Measurements from ENCODE around the gene C1QTNF12. TPM values are rescaled to one million over a fixed set of nuclear protein-coding genes. Genes with fewer than 3 reads are reported as not detected.

C1QTNF12 gene
- total RNA-seq, 2 experiments from 2014 or later, result 2.4 to 3.8 TPM

GRCh38 chr1:1242461-1243265 lies 3.9 kb downstream of the C1QTNF12 start:
- no peak overlapping the region for H3K27ac Mint-ChIP-seq
- H3K4me3 Mint-ChIP-seq, result no peak overlapping the region
- H3K9me3 Mint-ChIP-seq, result no peaks in the 10 kb centered on the region
- no peak for DNase-seq
- H3K27me3 Mint-ChIP-seq, result no peaks in the 10 kb centered on the region
- H3K4me1 Mint-ChIP-seq, result no peaks in the 10 kb centered on the region
- no peaks in the 10 kb centered on the region for H3K36me3 Mint-ChIP-seq

GRCh38 chr1:1241588-1242219 lies 4.8 kb downstream of the C1QTNF12 start:
- H3K27ac Mint-ChIP-seq, result no peak overlapping the region
- no peaks in the 10 kb centered on the region for H3K27me3 Mint-ChIP-seq
- H3K4me3 Mint-ChIP-seq, result no peak overlapping the region
- no peak for DNase-seq
- no peaks in the 10 kb centered on the region for H3K36me3 Mint-ChIP-seq
- no peaks in the 10 kb centered on the region for H3K9me3 Mint-ChIP-seq
- no peaks in the 10 kb centered on the region for H3K4me1 Mint-ChIP-seq

GRCh38 chr1:1240822-1241587 lies 5.5 kb downstream of the C1QTNF12 start:
- Mint-ChIP-seq H3K4me1 (no peaks in the 10 kb centered on the region), H3K4me3 (no peak overlapping the region), H3K9me3 (no peaks in the 10 kb centered on the region), H3K27me3 (no peaks in the 10 kb centered on the region), H3K36me3 (no peaks in the 10 kb centered on the region), H3K27ac (no peak overlapping the region)
- DNase-seq, result no peak

- H3K9me3 Mint-ChIP-seq, result no peaks in the 10 kb centered on the region
- no peak overlapping the region for H3K4me3 Mint-ChIP-seq
- H3K27ac Mint-ChIP-seq, result no peak overlapping the region
- no peak for DNase-seq
- no peaks in the 10 kb centered on the region for H3K27me3 Mint-ChIP-seq
- no peaks in the 10 kb centered on the region for H3K36me3 Mint-ChIP-seq
- no peaks in the 10 kb centered on the region for H3K4me1 Mint-ChIP-seq
Measured at GRCh38 chr1:1240348-1240732, 6.2 kb downstream of the C1QTNF12 start.

- Mint-ChIP-seq H3K27me3 (no peaks in the 10 kb centered on the region), H3K27ac (no peak overlapping the region), H3K36me3 (no peaks in the 10 kb centered on the region), H3K4me3 (no peak overlapping the region), H3K4me1 (no peaks in the 10 kb centered on the region), H3K9me3 (no peaks in the 10 kb centered on the region)
- no peak for DNase-seq
Measured at GRCh38 chr1:1239614-1240347, 6.7 kb downstream of the C1QTNF12 start.

DNA sequence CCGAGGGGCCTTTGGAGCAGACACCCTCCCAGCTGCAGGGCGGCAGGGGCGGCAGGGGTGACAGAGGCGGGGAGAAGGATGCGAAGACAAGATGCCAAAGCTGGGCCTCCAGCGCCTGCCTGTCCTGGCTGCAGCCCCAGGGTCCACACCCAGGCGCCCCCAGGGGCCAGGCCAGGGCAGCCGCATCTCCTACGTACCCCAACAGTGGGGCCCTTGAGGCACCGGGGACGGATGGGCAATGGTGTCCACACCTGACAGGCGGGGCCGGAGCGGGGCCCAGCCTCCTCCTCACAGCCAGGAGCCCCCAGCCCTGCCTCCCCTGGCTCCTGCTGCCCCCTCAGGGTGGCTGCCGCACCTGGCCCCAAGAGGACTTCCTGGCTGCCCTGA lies 7.3 kb downstream of the C1QTNF12 start:
- DNase-seq, result no peak
- Mint-ChIP-seq H3K27ac (no peak overlapping the region), H3K27me3 (no peaks in the 10 kb centered on the region), H3K36me3 (peaks cover 6% of the 10 kb centered on the region), H3K9me3 (no peaks in the 10 kb centered on the region), H3K4me3 (no peak overlapping the region), H3K4me1 (peaks cover 5% of the 10 kb centered on the region)

GRCh38 chr1:1238702-1239178 lies 7.8 kb downstream of the C1QTNF12 start:
- H3K36me3 Mint-ChIP-seq, result peaks cover 10% of the 10 kb centered on the region
- no peaks in the 10 kb centered on the region for H3K27me3 Mint-ChIP-seq
- H3K4me3 Mint-ChIP-seq, result no peak overlapping the region
- no peak for DNase-seq
- no peaks in the 10 kb centered on the region for H3K9me3 Mint-ChIP-seq
- peaks cover 10% of the 10 kb centered on the region for H3K4me1 Mint-ChIP-seq
- H3K27ac Mint-ChIP-seq, result no peak overlapping the region

DNA sequence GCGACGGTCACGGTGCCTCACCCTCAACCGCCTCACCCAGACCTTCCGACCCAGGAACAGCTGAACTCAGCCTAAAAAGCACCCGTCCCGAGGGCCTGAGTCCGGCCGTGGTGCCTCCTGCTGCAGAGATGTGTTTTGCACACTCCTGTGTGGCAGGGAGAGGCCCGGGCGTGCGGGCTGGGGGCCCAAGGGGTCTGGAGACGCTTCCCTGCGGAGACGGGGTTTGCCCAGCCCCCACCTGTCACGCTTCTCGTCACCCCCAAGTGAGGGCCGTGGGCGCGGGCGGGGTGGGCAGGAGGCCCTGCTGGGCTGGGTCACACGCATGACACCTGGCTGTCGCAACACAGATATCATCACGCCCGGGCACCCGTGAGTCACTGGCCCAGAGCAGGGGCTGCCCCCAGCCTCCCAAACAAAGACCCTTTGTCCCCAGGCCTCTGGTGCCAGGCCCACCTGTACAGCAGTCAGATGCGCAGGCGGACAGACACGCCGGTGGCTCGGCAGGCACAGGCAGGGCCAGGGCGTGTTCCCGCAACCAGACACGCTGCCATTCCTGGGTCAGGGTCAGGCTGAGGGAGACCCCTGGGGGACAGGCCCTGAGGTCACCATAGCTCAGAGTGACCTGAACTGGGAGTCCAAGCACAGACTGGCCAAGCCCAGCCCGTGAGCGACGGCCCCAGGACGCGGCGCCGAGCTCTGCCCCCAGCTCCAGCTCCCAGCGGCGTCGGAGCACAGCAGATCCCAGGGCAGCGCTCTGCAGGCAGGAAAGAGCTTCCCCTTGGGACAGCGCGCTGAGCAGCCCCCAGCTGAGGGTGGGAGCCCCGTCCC lies 8.4 kb downstream of the C1QTNF12 start:
- peaks cover 14% of the 10 kb centered on the region for H3K36me3 Mint-ChIP-seq
- no peaks in the 10 kb centered on the region for H3K27me3 Mint-ChIP-seq
- H3K9me3 Mint-ChIP-seq, result no peaks in the 10 kb centered on the region
- no peak overlapping the region for H3K27ac Mint-ChIP-seq
- H3K4me1 Mint-ChIP-seq, result peaks cover 14% of the 10 kb centered on the region
- H3K4me3 Mint-ChIP-seq, result no peak overlapping the region
- DNase-seq, result no peak

GRCh38 chr1:1236945-1237873 lies 9.3 kb downstream of the C1QTNF12 start:
- Mint-ChIP-seq H3K27me3 (no peaks in the 10 kb centered on the region), H3K27ac (no peak overlapping the region), H3K9me3 (no peaks in the 10 kb centered on the region), H3K4me1 (peaks cover 14% of the 10 kb centered on the region), H3K4me3 (no peak overlapping the region), H3K36me3 (peaks cover 14% of the 10 kb centered on the region)
- DNase-seq, result no peak

DNA sequence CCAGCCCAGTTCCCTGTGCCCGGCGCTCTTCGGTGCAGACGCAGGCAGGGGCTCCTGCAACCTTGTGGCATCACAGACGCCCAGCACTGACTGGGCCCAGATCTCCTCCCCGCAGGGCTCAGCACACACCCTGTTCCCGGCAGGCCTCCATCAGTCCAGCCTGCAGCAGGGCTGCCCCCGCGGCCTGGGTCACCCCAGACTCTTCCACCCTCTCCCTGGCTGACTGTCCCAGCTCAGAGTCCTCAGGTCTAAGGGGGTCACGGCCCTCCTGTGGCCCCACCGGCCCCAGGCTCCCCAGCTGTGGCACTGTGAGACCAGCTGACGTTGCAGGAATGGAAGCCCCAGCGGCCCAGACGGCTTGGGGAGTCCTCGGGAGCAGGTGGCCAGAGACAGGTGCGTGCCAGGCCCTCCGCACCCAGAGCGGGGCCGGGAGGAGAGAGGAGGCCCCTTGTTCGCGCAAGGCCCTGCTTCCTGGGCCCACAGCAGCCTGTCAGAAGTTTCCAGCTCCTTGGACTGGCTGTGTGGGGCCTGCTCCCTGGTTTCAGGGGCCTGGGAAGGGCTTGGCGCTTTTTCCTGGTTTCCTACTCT lies 10.3 kb downstream of the C1QTNF12 start:
- DNase-seq, result no peak
- Mint-ChIP-seq H3K36me3 (peaks cover 15% of the 10 kb centered on the region), H3K4me1 (peaks cover 14% of the 10 kb centered on the region), H3K4me3 (no peak overlapping the region), H3K27ac (no peak overlapping the region), H3K27me3 (no peaks in the 10 kb centered on the region), H3K9me3 (no peaks in the 10 kb centered on the region)

- H3K27ac Mint-ChIP-seq, result no peak overlapping the region
- no peaks in the 10 kb centered on the region for H3K9me3 Mint-ChIP-seq
- H3K4me1 Mint-ChIP-seq, result peaks cover 18% of the 10 kb centered on the region
- no peak overlapping the region for H3K4me3 Mint-ChIP-seq
- H3K27me3 Mint-ChIP-seq, result no peaks in the 10 kb centered on the region
- H3K36me3 Mint-ChIP-seq, result peaks cover 23% of the 10 kb centered on the region
- DNase-seq, result no peak
Measured at GRCh38 chr1:1235016-1235744, 11.3 kb downstream of the C1QTNF12 start.

GRCh38 chr1:1234180-1234808 lies 12.2 kb downstream of the C1QTNF12 start:
- H3K36me3 Mint-ChIP-seq, result peaks cover 31% of the 10 kb centered on the region
- DNase-seq, result no peak
- peaks cover 26% of the 10 kb centered on the region for H3K4me1 Mint-ChIP-seq
- H3K9me3 Mint-ChIP-seq, result no peaks in the 10 kb centered on the region
- H3K27me3 Mint-ChIP-seq, result no peaks in the 10 kb centered on the region
- H3K27ac Mint-ChIP-seq, result peak overlapping the region; percentile 80
- peak overlapping the region; percentile 70 for H3K4me3 Mint-ChIP-seq
